HG03025 (cell line): Measurements from ENCODE around the gene SIN3B.
"Not testable (repeated sequence)": the region's sequence is repeated elsewhere in the genome, so short reads cannot be mapped to it uniquely, and the experiment has no call there.

ENCODE experiments used
- ATAC-seq: cut with Tn5 transposase; IDR thresholded peaks from one replicate; pipeline ENCODE4 v1.9.1; 2021; ENCODE audit warnings: mild to moderate bottlenecking, moderate library complexity; ENCODE audit not compliant: unreplicated experiment, low FRiP score

Gene SIN3B, protein sequence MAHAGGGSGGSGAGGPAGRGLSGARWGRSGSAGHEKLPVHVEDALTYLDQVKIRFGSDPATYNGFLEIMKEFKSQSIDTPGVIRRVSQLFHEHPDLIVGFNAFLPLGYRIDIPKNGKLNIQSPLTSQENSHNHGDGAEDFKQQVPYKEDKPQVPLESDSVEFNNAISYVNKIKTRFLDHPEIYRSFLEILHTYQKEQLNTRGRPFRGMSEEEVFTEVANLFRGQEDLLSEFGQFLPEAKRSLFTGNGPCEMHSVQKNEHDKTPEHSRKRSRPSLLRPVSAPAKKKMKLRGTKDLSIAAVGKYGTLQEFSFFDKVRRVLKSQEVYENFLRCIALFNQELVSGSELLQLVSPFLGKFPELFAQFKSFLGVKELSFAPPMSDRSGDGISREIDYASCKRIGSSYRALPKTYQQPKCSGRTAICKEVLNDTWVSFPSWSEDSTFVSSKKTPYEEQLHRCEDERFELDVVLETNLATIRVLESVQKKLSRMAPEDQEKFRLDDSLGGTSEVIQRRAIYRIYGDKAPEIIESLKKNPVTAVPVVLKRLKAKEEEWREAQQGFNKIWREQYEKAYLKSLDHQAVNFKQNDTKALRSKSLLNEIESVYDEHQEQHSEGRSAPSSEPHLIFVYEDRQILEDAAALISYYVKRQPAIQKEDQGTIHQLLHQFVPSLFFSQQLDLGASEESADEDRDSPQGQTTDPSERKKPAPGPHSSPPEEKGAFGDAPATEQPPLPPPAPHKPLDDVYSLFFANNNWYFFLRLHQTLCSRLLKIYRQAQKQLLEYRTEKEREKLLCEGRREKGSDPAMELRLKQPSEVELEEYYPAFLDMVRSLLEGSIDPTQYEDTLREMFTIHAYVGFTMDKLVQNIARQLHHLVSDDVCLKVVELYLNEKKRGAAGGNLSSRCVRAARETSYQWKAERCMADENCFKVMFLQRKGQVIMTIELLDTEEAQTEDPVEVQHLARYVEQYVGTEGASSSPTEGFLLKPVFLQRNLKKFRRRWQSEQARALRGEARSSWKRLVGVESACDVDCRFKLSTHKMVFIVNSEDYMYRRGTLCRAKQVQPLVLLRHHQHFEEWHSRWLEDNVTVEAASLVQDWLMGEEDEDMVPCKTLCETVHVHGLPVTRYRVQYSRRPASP

DNA sequence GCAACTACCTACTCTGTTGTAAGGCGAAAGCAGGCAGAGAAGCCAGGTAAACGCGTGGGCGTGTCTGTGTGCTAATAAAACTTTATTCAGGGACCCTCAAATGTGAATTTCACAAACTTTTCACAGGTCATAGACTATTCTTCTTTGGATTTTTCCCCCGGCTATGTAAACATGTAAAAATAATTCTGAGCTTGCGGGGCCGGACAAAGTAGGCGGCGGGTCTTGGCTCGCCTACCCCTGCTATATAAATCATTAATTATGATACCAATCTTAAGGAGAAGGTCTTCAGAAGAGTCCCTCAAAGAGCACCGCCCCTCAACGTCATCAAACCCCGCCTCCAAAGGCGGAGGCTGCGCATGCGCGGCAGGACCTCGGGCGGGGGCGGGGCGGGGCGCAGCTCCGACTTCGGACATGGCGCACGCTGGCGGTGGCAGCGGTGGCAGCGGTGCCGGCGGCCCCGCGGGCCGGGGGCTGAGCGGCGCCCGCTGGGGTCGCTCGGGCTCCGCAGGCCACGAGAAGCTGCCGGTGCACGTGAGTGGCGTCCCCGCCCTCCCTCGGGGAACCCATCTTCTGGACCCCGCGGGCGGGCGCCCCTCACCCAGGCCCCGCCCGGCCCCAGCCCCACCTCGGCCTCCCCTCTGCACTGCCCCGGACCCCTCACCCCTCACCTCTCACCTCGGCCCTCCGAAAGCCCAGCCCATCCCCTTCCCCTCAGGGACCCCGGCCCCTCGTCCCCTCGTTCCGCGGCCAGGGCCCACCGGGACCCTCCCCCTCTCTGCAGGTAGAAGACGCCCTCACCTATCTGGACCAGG is at the start of gene SIN3B:
TSS of gene SIN3B (plus strand) at position 389 of the 812 bp plus-strand sequence. CDS start at position 412, 23 bp downstream.
- ATAC-seq: peak; percentile 57

DNA sequence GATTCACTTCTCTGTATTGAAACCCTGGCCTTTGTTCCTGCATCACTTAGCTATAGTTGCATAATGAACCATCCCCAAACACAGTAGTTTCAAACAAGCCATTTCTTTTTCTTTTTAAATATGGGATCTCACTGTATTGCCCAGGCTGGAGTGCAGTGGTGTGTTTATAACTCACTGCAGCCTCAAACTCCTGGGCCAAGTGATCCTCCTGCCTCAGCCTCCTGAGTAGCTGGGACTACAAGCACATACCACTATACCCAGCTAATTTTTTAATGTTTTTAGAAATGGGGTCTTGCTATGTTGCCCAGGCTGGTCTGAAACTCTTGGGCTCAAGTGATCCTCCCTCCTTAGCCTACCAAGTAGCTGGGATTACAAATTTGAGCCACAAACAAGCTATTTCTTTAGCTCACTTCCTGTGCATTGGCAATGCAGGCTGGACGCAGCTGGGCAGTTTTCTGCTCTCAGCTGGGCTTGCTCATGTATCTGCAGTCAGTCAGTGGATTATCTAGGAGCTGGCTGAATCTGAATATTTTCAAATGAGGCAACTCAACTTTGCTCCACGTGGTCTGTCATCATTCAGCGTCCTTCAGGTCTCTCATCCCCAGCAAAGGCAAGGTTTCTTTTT is 49.5 kb upstream of the SIN3B start:
- no peak for ATAC-seq

DNA sequence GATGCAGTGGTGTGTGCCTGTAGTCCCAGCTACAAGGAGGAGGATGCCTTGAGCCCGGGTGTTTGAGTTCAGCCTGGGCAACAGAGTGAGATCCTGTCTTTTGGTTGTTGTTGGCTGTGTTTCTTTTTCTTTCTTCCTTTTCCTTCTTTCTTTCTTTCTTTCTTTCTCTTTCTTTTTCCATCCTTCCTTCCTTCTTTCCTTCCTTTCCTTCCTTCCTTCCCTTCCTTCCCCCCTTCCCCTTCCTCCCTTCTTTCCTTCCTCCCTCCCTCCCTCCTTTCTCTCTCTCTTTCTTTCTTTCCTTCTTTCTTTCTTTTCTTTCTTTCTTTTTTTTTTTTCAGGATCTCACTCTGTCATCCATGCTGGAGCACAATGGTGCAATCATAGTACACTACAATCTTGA is 46.5 kb upstream of the SIN3B start:
- no peak for ATAC-seq

DNA sequence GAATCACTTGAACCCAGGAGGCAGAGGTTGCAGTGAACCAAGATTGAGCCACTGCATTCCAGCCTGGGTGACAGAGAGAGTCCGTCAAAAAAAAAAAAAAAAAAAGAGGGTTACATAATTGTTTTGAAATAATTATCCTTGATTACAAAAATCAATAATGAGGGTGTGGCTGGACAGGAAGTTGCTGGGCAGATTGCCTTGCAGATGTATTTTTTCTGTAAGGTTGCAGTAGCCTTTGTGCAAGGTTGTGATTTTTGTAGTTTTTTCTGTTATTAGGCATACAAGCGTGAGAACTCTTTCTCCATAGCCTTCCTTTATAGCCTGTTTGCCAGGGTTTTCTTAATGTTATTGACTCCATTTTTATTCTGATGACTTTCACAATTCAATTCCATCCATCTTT is 40.7 kb upstream of the SIN3B start:
- ATAC-seq: no peak

DNA sequence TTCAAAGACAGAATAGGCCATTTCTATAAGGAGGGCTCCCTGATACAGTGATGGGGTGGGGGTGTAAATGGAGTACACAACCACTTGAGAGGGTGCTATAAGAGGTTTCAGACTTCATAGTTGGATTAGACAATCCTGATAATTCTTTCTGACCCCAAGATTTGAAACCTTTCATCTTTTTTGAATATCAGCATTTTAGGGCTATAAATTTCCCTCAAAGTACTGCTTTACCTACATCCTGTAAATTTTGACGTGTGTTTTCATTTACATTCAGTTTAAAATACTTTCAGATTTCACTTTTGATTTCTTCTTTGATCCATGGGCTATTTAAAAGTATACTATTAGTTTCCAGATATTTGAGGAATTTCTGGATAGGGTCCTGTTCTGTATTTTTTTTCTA is 40.0 kb upstream of the SIN3B start:
- no peak for ATAC-seq

DNA sequence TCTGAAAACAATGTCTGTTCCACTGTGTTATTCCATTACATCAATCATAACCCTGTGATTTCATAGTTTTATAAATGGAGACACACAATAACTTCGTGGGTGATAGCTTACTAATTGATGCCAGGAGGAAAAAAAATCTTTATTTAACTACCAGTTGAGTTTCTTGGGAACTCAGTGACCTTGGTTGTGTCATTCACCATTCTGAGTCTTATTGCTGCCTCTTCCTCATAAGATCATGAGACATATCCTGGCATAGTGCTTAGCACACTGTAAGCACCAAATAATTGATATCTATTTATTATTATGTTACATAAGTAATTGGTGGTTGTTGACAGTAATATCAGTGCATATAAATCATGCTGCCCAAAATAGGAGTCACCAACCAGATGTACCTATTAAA is 39.1 kb upstream of the SIN3B start:
- no peak for ATAC-seq

DNA sequence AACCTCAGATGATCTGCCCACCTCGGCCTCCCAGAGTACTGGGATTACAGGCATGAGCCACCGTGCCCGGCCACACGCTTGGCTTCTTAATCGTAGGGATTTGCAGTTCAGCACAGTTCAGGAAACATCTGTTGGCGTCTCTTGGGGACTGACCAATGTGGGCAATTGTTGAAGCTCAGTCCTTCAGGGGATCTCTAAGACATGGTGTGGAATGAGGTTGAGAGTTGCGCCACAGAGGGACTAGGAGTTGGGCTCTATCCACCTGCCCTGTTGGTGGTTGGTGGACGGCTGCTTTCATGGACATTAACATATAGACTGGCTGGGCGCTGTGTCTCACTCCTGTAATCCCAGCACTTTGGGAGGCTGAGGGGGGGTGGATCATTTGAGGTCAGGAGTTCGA is 37.3 kb upstream of the SIN3B start:
- no peak for ATAC-seq

DNA sequence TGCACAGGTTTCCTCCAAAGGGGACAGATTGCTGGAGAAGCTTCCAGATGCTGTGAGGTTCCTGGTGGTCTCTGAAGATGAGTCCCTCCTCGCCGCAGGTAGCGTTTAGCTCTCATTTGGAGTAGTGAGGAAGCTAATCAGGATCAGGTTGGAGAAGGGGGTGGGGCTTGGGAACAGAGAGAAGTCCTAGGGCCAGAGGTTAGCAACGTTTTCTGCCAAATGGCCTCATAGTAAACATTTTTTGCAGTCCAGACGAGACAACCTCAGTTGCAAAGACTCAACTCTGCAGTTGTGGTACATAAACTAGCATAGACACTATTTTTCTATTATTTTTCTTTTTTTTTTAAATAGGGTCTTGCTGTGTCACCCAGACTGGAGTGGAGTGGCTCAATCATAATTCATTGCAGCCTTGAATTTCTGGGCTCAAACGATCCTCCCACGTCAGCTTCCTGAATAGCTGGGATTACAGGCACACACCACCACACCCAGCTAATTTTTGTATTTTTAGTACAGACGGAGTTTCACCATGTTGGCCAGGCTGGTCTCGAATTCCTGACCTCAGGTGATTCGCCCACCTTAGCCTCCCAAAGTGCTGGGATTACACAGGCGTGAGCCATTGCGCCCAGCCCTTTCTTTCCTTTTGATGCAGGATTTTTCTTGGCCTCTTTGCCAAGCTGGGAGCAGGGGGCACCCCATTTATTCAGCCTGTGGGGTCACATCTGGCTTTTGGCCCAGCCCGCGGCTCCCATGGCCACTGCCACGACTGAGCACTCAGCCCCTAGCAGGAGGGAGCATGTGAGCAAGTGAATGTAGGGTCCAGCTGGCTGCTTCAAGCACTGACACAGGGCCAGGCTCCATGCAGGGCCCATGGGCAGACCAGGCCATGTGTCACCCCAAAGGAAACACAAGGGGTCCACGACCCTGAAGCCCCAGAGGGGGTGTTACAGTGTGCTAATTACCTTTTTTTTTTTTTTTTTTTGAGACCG is 34.4 kb upstream of the SIN3B start:
- ATAC-seq: no peak

DNA sequence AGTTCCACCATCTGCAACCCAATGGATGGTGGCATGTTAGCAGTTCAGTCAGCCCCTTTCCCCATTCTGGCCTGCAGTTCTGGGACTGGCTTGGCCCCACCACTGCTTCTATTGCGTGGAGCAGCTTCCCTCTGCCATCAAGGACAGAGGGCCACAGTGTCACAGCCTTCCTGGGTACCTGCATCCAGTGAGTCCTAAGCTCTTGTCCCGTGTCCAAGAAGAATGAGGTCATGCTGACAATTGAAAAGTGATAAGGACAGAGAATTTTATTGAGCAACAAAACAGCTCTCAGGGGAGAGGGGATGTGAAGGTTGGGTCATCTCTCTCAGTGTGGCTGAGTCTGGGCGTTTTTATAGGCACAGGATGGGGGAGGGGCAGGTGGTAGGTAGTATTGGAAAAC is 33.5 kb upstream of the SIN3B start:
- no peak for ATAC-seq

DNA sequence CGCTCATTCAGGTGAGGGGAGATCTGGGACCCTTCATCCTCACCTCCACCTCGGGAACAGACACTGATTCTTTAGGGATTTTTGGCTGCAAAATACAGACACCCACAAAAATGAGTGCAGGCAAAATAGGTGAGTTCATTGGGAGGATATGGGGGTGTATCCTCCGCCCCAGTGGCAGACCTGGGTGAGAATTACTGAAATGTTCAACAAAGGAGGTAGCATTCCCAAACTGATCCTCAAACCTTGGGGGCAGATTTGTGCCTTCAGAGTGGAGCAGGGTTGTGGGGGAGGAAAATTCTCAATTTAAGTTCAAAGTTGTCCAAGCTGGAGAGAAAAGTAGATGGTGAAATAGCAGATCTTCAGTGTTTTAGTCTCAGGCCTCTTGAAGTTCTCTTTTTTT is 31.3 kb upstream of the SIN3B start:
- ATAC-seq: no peak

DNA sequence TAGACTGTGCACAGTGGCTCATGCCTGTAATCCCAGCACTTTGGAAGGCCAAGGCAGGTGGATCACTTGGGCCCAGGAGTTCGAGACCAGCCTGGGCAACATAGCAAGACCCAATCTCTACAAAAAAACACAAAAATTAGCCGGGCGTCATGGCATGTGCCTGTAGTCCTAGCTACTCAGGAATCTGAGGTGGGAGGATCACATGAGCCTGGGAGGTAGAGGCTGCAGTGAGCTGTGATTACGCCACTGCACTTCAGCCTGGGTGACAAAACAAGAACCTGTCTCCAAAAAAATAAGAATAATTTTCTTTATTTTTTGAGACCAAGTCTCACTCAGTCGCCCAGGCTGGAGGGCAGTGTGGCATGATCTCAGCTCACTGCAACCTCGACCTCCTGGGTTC is 30.9 kb upstream of the SIN3B start:
- not testable (repeated sequence) for ATAC-seq

DNA sequence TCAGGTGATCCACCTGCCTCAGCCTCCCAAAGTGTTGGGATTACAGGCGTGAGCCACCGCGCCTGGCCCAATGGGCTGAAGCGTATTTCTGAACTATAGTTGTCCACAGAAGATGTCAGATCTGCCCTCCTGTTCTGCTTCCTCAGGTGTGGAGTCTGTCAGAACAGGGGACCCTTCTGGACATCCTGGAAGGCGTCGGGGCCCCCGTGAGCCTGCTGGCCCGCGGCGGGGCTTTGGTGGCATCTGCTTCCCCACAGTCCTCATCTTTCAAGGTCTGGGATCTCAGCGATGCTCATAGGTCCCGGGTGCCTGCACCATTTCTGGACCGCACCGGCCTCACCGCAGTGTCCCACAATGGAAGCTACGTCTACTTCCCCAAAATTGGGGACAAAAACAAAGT is 29.5 kb upstream of the SIN3B start:
- ATAC-seq: no peak

DNA sequence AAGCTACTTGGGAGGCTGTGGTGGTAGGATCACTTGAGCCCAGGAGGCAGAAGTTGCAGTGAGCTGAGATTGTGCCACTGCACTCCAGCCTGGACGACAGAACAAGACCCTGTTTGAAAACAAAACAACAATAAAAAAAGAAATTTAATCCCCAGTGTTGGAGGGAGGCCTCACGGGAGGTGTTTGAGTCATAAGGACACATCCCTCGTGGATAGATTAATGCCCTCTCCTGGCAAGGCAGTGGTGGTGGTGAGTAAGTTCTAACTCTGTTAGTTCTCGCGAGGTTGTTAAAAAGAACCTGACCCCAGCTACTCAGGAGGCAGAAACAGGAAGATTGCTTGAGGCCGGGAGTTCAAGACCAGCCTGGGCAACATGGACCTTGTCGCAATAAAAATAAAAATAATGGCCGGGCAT is 27.6 kb upstream of the SIN3B start:
- ATAC-seq: no peak

DNA sequence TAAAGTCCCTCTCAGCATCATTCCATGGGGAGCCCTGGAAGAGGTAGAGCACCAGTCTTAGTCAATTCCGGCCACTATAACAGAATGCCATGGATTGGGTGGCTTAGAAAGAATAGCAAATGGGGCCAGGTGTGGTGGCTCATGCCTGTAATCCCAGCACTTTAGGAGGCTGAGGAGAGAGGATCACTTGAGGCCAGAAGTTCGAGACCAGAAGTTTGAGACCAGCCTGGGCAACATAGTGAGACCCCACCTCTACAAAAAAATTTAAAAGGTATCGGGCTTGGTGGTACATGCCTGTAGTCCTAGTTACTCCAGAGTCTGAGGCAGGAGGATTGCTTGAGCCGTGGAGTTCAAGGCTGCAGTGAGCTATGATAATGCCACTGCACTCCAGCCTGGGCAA is 25.0 kb upstream of the SIN3B start:
- no peak for ATAC-seq

DNA sequence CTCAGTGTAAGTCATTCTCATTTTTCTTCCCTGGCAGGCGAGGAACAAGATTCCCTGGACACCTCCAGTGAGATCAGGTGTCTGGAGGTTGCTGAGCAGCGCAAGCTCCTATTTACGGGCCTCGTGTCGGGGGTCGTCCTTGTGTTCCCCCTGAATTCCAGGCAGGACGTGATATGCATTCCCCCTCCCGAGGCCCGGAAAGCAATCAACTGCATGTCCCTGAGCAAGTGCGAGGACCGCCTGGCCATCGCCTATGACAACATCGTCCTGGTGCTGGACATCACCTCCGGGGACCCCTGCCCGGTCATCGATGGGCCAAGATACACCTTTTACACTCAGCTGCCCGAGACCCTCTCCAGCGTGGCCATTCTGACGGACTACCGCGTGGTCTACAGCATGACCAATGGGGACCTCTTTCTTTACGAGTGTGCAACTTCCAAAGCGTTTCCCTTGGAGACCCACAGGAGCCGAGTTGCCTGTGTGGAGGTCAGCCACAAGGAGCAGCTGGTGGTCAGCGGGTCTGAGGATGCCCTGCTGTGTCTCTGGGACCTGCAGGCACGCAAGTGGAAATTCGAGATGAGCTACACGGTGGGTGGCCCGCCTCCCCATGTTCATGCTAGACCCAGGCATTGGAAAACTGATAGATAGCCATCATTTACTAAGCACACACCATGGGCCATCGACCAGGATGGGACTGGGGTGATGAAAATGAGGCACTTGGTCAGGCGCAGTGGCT is 21.5 kb upstream of the SIN3B start:
- no peak for ATAC-seq

DNA sequence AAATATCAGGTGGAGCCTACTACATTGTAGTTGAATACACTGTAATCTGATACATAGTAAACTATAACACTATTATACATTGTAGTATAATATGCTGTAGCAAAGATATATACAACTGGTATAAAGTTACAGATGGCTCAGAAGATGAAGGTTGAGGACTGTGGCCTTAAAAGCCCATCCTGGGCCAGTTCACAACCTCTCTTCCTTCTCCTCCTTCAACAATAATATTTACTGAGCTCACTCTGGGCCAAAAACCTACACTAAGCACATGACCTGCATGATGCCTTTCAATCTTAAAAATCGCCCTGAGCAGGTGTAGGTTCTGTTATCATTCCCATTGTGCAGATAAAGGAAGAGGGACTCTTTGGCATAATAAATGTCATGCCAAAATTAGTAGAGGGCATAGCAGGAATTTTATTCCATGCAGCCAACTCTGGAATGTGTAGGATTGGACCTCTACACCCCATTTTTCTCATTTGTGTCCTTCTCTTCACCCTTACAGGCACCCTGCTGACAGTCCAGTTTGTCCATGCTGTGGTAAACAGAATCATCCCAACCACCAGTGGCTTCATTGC is 14.6 kb upstream of the SIN3B start:
- no peak for ATAC-seq

DNA sequence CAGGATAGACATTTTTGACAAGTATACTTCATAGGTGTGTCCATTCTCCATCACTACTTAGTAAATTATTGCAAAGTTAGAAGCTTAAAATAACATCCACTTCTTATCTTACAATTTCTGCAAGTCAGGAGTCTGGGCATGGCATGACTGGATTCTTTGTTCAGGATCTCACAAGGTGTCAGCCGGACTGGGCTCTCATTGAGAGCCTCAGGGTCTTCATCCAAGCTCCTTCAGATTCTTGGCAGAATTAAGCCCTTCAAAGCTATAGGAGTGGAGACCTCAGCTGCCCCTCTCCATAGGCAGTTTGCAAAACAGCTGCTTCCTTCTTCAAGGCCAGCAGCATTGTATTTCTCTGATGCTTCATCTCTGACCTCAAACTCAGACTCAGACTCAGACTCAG is 9.1 kb upstream of the SIN3B start:
- ATAC-seq: no peak

DNA sequence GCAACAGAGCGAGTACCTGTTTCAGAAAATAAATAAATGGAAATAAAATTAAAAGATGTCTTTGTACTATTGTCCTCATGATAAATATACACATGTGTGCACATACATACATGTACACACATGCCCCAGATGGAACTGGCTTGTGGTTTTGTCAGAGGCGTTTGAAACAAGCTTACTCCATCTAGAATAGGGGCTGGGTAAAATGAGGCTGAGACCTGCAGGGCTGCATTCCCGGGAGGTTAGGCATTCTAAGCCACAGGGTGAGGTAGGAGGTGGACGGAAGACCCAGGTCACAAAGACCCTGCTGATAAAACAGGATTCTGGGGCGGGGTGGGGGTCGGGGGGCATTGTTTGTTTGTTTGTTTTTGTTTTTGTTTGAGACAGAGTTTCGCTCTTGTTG is 8.1 kb upstream of the SIN3B start:
- ATAC-seq: no peak
